Activated T-cell treated with anti-CD3 and anti-CD28 coated beads, Interleukin-2, amount 50 U/mL, for 24 hours (primary cell): Measurements from ENCODE around the gene PCDHA2.
"Not testable (repeated sequence)": the region's sequence is repeated elsewhere in the genome, so short reads cannot be mapped to it uniquely, and the experiment has no call there.

Experiments used
- DNase-seq: peaks from one replicate; pipeline ENCODE4 v3.0.0-alpha.2; 2020
- H3K27ac Mint-ChIP-seq: 2 replicates; pipeline ENCODE4 v1.8.0; 2020; ENCODE audit warnings: mild to moderate bottlenecking, mixed read lengths
- H3K27me3 Mint-ChIP-seq: 2 replicates; pipeline ENCODE4 v1.8.0; 2020; ENCODE audit warnings: mixed read lengths
- H3K36me3 Mint-ChIP-seq: 2 replicates; pipeline ENCODE4 v1.8.0; 2020; ENCODE audit warnings: low read depth, mixed read lengths
- H3K4me1 Mint-ChIP-seq: 2 replicates; pipeline ENCODE4 v1.8.0; 2020; ENCODE audit warnings: low read depth, mixed read lengths
- H3K4me3 Mint-ChIP-seq: 2 replicates; pipeline ENCODE4 v1.8.0; 2020; ENCODE audit warnings: mild to moderate bottlenecking, moderate library complexity, mixed read lengths
- H3K9me3 Mint-ChIP-seq: 2 replicates; pipeline ENCODE4 v1.8.0; 2020; ENCODE audit warnings: mixed read lengths

PCDHA2 gene

GRCh38 chr5:140833993-140834392, 39.3 kb downstream of the PCDHA2 start, which contains the start of gene PCDHA7:
TSS of gene PCDHA7 (plus strand) at chr5:140834269. CDS start at chr5:140834384, 115 bp downstream.
- peaks cover 21% of the 10 kb centered on the region for H3K9me3 Mint-ChIP-seq
- peak within 1 kb of the TSS; percentile 23 for H3K27ac Mint-ChIP-seq
- H3K27me3 Mint-ChIP-seq = peaks cover 61% of the 10 kb centered on the region
- peaks cover 5% of the 10 kb centered on the region for H3K36me3 Mint-ChIP-seq
- H3K4me3 Mint-ChIP-seq = no peak within 1 kb of the TSS
- H3K4me1 Mint-ChIP-seq = peaks cover 5% of the 10 kb centered on the region
- no peak for DNase-seq

DNA sequence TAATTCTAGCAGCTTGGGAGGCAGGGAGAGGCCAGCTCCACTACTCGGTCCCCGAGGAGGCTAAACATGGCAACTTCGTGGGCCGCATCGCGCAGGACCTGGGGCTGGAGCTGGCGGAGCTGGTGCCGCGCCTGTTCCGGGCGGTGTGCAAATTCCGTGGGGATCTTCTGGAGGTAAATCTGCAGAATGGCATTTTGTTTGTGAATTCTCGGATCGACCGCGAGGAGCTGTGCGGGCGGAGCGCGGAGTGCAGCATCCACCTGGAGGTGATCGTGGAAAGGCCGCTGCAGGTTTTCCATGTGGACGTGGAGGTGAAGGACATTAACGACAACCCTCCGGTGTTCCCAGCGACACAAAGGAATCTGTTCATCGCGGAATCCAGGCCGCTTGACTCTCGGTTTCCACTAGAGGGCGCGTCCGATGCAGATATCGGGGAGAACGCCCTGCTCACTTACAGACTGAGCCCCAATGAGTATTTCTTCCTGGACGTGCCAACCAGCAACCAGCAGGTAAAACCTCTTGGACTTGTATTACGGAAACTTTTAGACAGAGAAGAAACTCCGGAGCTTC, 39.9 kb downstream of the PCDHA2 start:
- not testable (repeated sequence) for H3K36me3 Mint-ChIP-seq, H3K4me1 Mint-ChIP-seq, DNase-seq, H3K4me3 Mint-ChIP-seq
- peaks cover 60% of the 10 kb centered on the region for H3K27me3 Mint-ChIP-seq
- H3K9me3 Mint-ChIP-seq = peaks cover 24% of the 10 kb centered on the region
- peak overlapping the region; percentile 23 for H3K27ac Mint-ChIP-seq

- Mint-ChIP-seq H3K27me3 (peaks cover 65% of the 10 kb centered on the region), H3K9me3 (peaks cover 27% of the 10 kb centered on the region), H3K36me3 (peaks cover 3% of the 10 kb centered on the region), H3K4me1 (peaks cover 5% of the 10 kb centered on the region), H3K27ac (no peak overlapping the region), H3K4me3 (no peak overlapping the region)
- DNase-seq = no peak
Observed at GRCh38 chr5:140835622-140836510, 41.2 kb downstream of the PCDHA2 start.

DNA sequence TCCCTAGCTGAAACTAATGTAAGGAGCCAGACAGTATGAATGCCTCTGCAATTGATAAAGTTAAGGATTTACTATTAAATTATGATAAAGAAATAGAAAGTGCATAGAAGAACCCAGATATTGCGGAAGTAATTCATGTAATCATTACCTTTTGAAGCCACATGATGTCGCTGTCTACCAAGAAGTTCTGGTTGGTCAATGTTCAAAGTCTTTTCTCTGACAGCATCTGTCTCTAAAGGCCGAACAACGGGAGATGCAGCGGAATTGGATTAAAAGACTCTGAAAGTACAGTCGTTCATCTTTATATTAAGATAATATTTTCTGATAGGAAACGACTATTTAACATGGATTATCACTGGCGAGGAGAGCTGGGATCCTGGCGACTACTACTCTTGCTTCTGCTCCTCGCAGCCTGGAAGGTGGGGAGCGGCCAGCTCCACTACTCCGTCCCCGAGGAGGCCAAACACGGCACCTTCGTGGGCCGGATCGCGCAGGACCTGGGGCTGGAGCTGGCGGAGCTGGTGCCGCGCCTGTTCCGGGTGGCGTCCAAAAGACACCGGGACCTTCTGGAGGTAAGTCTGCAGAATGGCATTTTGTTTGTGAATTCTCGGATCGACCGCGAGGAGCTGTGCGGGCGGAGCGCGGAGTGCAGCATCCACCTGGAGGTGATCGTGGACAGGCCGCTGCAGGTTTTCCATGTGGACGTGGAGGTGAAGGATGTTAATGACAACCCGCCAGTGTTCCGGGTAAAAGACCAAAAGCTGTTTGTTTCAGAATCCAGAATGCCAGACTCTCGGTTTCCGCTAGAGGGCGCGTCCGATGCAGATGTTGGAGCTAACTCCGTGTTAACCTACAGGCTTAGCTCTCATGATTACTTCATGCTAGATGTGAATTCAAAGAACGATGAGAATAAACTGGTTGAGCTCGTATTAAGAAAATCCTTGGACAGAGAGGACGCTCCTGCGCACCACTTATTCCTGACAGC, 46.6 kb downstream of the PCDHA2 start, which contains the start of gene PCDHA8:
PCDHA8 (plus strand) TSS at position 210 of the 985 bp plus-strand sequence; CDS start at position 345, 135 bp downstream.
- H3K4me1 Mint-ChIP-seq = no peaks in the 10 kb centered on the region
- H3K9me3 Mint-ChIP-seq = peaks cover 17% of the 10 kb centered on the region
- no peak within 1 kb of the TSS for H3K4me3 Mint-ChIP-seq
- peaks cover 36% of the 10 kb centered on the region for H3K27me3 Mint-ChIP-seq
- DNase-seq = no peak
- H3K36me3 Mint-ChIP-seq = peaks cover 5% of the 10 kb centered on the region
- no peak within 1 kb of the TSS for H3K27ac Mint-ChIP-seq

GRCh38 chr5:140842798-140843733, 48.4 kb downstream of the PCDHA2 start:
- Mint-ChIP-seq H3K9me3 (peaks cover 23% of the 10 kb centered on the region), H3K4me1 (no peaks in the 10 kb centered on the region), H3K27me3 (peaks cover 40% of the 10 kb centered on the region)

More at GRCh38 chr5:140842798-140843733, 48.4 kb downstream of the PCDHA2 start:
- no peak overlapping the region for H3K4me3 Mint-ChIP-seq
- no peak for DNase-seq
- peaks cover 5% of the 10 kb centered on the region for H3K36me3 Mint-ChIP-seq
- H3K27ac Mint-ChIP-seq = no peak overlapping the region
